A204.1 (cell line): Measurements from ENCODE around the gene APPBP2.

Source experiments
- FAIRE-seq: peaks from 2 replicates; lab custom pipeline; 2012; peaks lifted over from hg19 to GRCh38; lab: Jason Lieb, UNC

APPBP2 gene

GRCh38 chr17:60395508-60396065, 130.5 kb downstream of the APPBP2 start:
- no peak for FAIRE-seq

- FAIRE-seq = no peak
These were observed 132.0 kb downstream of the APPBP2 start for GRCh38 chr17:60393840-60394723.
